ENCODE measurements around the gene BLACAT1. TPM values are rescaled to one million over a fixed set of nuclear protein-coding genes. Genes with fewer than 3 reads are reported as not detected.
A peak's percentile ranks its signal among the peaks of the same experiment; 100 is the strongest.

BLACAT1 gene
- total RNA-seq, 4 donors from 2014 or later = 0.48 TPM; not detected in 3

DNA sequence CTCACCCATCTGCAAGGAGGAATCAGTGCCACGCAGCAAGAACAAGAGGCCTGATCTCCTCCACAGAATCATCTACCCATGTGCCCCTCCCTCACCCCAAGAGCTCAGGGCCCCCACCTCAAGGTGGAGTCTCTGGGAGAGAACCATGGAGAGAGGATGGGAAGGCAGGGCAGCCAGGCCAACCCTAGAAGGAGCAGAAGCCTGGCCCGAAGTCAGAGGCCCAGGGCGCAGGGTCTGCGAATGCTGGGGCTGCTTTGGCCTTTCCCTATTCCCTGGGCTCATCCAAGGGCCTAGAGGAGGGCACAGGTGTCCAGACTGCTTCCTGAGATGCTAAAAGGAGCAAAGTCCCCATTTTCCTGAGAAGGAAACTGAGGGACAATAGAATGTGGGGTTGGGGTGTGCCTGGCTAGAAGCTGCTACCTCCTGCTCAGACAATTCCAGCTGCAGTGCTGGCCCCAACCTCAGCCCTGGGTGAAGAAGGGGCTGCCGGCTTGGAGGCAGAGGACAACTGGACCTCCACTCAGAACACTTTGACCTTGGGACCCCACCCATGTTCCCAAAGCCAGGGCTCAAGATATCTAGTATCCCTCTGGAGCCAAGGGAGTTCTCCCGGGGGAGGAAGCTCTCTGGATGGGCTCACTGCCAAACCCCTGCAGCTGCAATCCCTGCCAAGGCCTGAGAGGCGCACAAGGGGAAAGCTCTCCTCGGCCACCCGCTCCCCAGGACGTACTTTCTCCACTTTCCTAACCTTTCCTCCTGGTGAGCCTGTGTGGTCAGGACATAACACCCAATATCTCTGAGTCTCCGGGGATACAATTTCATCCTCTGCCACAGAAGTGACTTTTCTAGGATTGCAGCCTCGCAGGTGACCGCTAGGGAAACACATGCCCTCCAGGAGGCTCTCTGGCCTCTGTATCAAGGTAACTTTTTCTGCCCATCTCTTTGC, 17.4 kb downstream of the BLACAT1 start:
- no peak overlapping the region for H3K27ac ChIP-seq
- H3K4me3 ChIP-seq = no peak overlapping the region
- in situ Hi-C loops (cut with MboI; ENCODE audit: low pct_ligation_motif_present in 1 of 4, low pct_unique_long_range_greater_than_20kb in 1 of 4, low sequenced_read_pairs in 3 of 4) (no loop called here), intact Hi-C loops (cut with DNase I; ENCODE audit: low total_unique reads) (loop anchor here (1.0 to 10.0 kb wide), 3 partner anchors 32 to 1044 kb away; partner anchors contain the start of gene KLHDC8A)
- TF ChIP-seq, protein P1, sequence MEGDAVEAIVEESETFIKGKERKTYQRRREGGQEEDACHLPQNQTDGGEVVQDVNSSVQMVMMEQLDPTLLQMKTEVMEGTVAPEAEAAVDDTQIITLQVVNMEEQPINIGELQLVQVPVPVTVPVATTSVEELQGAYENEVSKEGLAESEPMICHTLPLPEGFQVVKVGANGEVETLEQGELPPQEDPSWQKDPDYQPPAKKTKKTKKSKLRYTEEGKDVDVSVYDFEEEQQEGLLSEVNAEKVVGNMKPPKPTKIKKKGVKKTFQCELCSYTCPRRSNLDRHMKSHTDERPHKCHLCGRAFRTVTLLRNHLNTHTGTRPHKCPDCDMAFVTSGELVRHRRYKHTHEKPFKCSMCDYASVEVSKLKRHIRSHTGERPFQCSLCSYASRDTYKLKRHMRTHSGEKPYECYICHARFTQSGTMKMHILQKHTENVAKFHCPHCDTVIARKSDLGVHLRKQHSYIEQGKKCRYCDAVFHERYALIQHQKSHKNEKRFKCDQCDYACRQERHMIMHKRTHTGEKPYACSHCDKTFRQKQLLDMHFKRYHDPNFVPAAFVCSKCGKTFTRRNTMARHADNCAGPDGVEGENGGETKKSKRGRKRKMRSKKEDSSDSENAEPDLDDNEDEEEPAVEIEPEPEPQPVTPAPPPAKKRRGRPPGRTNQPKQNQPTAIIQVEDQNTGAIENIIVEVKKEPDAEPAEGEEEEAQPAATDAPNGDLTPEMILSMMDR (IDR thresholded peaks at IDR 0.05) = peak; percentile 61 to 91 (median 71)
- peak in 1 of 3 donors; percentile 13 for TF ChIP-seq POLR2AphosphoS5 (IDR thresholded peaks at IDR 0.05)
- no peak for TF ChIP-seq EP300 (IDR thresholded peaks at IDR 0.05; ENCODE audit: low read depth)
- no peak for TF ChIP-seq POLR2A (IDR thresholded peaks at IDR 0.05)
- no peaks in the 10 kb centered on the region for H3K36me3 ChIP-seq
- 55 to 72% methylated on average over 2 to 13 of the region's 13 CpGs for WGBS, 2 donors (ENCODE audit: low coverage in 1 of 2)
- H3K27me3 ChIP-seq = peaks cover 8% of the 10 kb centered on the region
- DNase-seq = peak; percentile 87
- H3K4me1 ChIP-seq = peaks cover 23 to 57% (median 39%) of the 10 kb centered on the region in 4 donors
- no peaks in the 10 kb centered on the region for H3K9me3 ChIP-seq

DNA sequence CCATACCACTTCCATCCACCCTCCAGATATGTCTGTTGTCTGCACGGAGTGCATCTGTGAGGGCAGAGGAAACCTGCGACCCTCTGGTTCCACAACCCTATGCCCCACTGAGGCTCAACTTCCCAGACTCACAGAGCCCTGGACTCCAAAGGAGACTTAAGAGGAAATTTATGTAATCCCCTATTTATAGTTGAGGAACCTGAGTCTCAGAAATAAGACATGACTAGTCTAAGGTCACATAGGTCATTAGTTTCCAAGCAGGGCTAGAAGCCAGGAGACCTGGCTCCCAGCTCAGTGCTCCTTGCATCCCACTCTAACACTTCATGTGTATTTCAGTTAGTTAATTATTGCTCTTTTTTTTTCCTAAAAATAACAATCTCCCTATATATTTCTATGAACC, 18.3 kb downstream of the BLACAT1 start:
- no peak for TF ChIP-seq EP300 (IDR thresholded peaks at IDR 0.05; ENCODE audit: low read depth)
- no peak for TF ChIP-seq POLR2A (IDR thresholded peaks at IDR 0.05)
- TF ChIP-seq POLR2AphosphoS5 (IDR thresholded peaks at IDR 0.05) = no peak
- TF ChIP-seq, protein P1 (IDR thresholded peaks at IDR 0.05) = no peak
- in situ Hi-C loops (cut with MboI; ENCODE audit: low pct_ligation_motif_present in 1 of 4, low pct_unique_long_range_greater_than_20kb in 1 of 4, low sequenced_read_pairs in 3 of 4) (no loop called here), intact Hi-C loops (cut with DNase I; ENCODE audit: low total_unique reads) (loop anchor here (5.0 to 10.0 kb wide), 2 partner anchors 83 to 1045 kb away; partner anchors contain the start of gene KLHDC8A)
- H3K9me3 ChIP-seq = no peaks in the 10 kb centered on the region
- no peak overlapping the region for H3K4me3 ChIP-seq
- 86 to 100% methylated on average over 2 of the region's 2 CpGs for WGBS, 2 donors (ENCODE audit: low coverage in 1 of 2)
- no peaks in the 10 kb centered on the region for H3K36me3 ChIP-seq
- peaks cover 23 to 56% (median 39%) of the 10 kb centered on the region in 4 donors for H3K4me1 ChIP-seq
- H3K27me3 ChIP-seq = peaks cover 12% of the 10 kb centered on the region
- no peak for DNase-seq
- H3K27ac ChIP-seq = no peak overlapping the region

DNA sequence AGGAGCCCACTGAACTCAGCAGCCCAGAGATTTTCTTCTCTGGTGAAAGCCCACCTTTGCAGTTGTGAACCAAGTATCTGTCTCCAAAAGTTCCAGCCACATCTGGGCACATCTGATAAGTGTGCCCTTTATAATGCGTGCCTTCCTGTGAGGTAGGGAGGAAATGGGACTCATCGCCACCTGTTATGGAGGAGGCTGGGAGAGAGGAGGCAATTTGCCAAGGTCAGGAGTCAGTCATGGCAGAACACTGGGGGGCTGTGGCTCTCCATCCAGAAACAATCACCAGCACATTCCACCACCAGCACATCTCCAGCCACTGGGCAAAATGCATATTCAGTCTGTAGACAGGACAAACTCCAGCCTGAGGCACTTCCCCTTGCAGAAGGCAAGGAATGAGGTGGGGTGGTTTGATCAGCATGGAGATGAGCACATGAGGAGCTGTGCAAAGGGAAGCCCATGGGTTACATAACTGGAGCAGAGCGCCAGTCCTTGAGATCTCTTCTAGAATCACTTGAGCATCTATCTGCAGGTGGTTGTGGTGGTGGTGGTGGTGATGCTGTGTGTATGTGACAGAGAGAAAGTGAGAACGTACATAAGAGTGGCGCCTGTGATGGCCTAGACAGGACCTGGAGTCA, 19.0 kb downstream of the BLACAT1 start:
- Histone ChIP-seq H3K27ac (no peak overlapping the region), H3K27me3 (peaks cover 12% of the 10 kb centered on the region), H3K9me3 (no peaks in the 10 kb centered on the region), H3K4me3 (no peak overlapping the region), H3K4me1 (peaks cover 22 to 49% (median 36%) of the 10 kb centered on the region in 4 donors), H3K36me3 (no peaks in the 10 kb centered on the region)
- TF ChIP-seq POLR2A (IDR thresholded peaks at IDR 0.05) = no peak
- no peak for TF ChIP-seq POLR2AphosphoS5 (IDR thresholded peaks at IDR 0.05)
- TF ChIP-seq EP300 (IDR thresholded peaks at IDR 0.05; ENCODE audit: low read depth) = no peak
- TF ChIP-seq, protein P1 (IDR thresholded peaks at IDR 0.05) = no peak
- WGBS, 2 donors (ENCODE audit: low coverage in 1 of 2) = 81 to 87% methylated on average over 2 to 5 of the region's 5 CpGs
- DNase-seq = no peak
- in situ Hi-C loops (cut with MboI; ENCODE audit: low pct_ligation_motif_present in 1 of 4, low pct_unique_long_range_greater_than_20kb in 1 of 4, low sequenced_read_pairs in 3 of 4) = no loop called here
- intact Hi-C loops (cut with DNase I; ENCODE audit: low total_unique reads) = loop anchor here (5.0 to 10.0 kb wide), 2 partner anchors 82 to 1045 kb away; partner anchors contain the start of gene KLHDC8A

All from transverse colon (tissue), 4 donors.